ENCODE data around the gene SLC2A5.

SLC2A5 gene, protein sequence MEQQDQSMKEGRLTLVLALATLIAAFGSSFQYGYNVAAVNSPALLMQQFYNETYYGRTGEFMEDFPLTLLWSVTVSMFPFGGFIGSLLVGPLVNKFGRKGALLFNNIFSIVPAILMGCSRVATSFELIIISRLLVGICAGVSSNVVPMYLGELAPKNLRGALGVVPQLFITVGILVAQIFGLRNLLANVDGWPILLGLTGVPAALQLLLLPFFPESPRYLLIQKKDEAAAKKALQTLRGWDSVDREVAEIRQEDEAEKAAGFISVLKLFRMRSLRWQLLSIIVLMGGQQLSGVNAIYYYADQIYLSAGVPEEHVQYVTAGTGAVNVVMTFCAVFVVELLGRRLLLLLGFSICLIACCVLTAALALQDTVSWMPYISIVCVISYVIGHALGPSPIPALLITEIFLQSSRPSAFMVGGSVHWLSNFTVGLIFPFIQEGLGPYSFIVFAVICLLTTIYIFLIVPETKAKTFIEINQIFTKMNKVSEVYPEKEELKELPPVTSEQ

GRCh38 chr1:9069326-9070100 lies at the start of gene SLC2A5:
Gene SLC2A5, minus strand, starts transcription at chr1:9069635. Its CDS starts 99 bp downstream, at chr1:9069536.
- no peaks in the 10 kb centered on the region for H3K27me3 ChIP-seq (ENCODE audit: control insufficient read depth, insufficient read depth, low read length)
- no peaks in the 10 kb centered on the region for H3K9me3 ChIP-seq (ENCODE audit: control insufficient read depth, insufficient read depth, low read length)
- H3K4me3 ChIP-seq (ENCODE audit: low read depth, low read length) = no peak within 1 kb of the TSS
- no peaks in the 10 kb centered on the region for H3K36me3 ChIP-seq (ENCODE audit: control insufficient read depth, insufficient read depth, low read length)
- H3K9ac ChIP-seq (ENCODE audit: low read depth, low read length) = no peak within 1 kb of the TSS
- H3K4me1 ChIP-seq (ENCODE audit: control insufficient read depth, insufficient read depth, low read length) = peaks cover 2% of the 10 kb centered on the region

DNA sequence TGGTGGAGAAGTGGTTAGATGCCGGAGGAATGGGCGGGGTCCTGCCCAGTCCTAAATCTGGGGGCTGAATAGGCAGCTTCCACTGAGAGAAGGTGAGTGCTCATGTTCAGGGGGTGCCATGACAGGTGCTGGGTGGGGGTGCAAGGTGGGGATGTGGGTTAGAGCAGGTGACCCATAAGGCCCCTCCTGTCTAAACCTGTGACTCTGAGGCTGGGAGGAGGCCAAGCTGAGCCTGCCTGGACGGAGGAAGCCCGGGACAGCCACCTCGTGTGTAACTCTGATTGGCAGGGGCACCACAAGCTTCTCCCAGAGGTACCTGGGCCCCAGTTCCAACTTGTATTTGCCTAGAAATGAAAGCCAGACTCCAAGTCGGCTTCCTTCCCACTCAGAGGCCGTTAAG lies 48.8 kb upstream of the SLC2A5 start:
- Histone ChIP-seq H3K4me1 (ENCODE audit: control insufficient read depth, insufficient read depth, low read length) (no peaks in the 10 kb centered on the region), H3K4me3 (ENCODE audit: low read depth, low read length) (no peak overlapping the region), H3K9ac (ENCODE audit: low read depth, low read length) (no peak overlapping the region), H3K27me3 (ENCODE audit: control insufficient read depth, insufficient read depth, low read length) (no peaks in the 10 kb centered on the region), H3K36me3 (ENCODE audit: control insufficient read depth, insufficient read depth, low read length) (no peaks in the 10 kb centered on the region), H3K9me3 (ENCODE audit: control insufficient read depth, insufficient read depth, low read length) (no peaks in the 10 kb centered on the region)

DNA sequence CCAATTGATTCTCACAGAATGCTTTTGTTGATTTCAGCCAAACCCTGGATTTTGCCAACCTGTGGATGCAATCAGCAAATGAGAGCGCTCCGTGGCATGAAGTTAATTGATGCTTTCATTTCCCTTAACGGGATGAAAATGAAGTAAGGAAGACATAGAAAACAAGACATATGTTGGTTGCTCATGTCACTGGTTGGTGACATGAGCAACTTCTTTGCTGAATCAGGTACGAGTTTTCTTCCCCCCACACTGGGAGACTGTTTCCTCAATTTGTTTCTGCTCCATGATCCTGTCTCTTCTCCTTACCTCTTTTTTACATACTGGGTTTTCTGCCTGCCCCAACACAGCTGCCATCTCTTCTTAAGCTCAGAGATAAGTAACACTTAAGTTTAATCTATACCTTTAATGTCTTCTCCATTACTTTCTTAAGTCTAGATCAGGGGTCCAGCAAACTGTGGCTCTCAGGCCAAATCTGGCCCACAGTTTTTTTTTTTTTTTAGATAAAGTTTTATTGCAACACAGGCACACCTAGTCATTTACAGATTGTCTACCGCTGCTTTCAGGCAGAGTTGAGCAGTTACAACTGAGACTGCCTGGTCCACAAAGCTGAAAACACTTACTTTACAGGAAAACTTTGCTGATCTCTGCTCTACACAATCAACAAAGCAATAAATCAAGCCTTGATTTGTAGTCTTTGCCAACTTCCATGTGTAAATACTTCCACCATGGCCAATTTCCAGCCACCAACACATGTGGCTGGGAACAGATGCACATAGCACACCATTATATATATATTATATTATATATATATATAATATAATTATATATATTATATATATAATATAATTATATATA lies 46.1 kb upstream of the SLC2A5 start:
- H3K36me3 ChIP-seq (ENCODE audit: control insufficient read depth, insufficient read depth, low read length) = no peaks in the 10 kb centered on the region
- no peaks in the 10 kb centered on the region for H3K27me3 ChIP-seq (ENCODE audit: control insufficient read depth, insufficient read depth, low read length)
- no peaks in the 10 kb centered on the region for H3K9me3 ChIP-seq (ENCODE audit: control insufficient read depth, insufficient read depth, low read length)

GRCh38 chr1:9112961-9113880 lies 43.8 kb upstream of the SLC2A5 start:
- Histone ChIP-seq H3K9ac (ENCODE audit: low read depth, low read length) (no peak overlapping the region), H3K4me3 (ENCODE audit: low read depth, low read length) (no peak overlapping the region), H3K4me1 (ENCODE audit: control insufficient read depth, insufficient read depth, low read length) (no peaks in the 10 kb centered on the region), H3K36me3 (ENCODE audit: control insufficient read depth, insufficient read depth, low read length) (no peaks in the 10 kb centered on the region), H3K9me3 (ENCODE audit: control insufficient read depth, insufficient read depth, low read length) (no peaks in the 10 kb centered on the region), H3K27me3 (ENCODE audit: control insufficient read depth, insufficient read depth, low read length) (no peaks in the 10 kb centered on the region)

More for the DNA sequence above, 46.1 kb upstream of the SLC2A5 start:
- no peaks in the 10 kb centered on the region for H3K4me1 ChIP-seq (ENCODE audit: control insufficient read depth, insufficient read depth, low read length)
- no peak overlapping the region for H3K4me3 ChIP-seq (ENCODE audit: low read depth, low read length)
- no peak overlapping the region for H3K9ac ChIP-seq (ENCODE audit: low read depth, low read length)

GRCh38 chr1:9111957-9112356 lies 42.5 kb upstream of the SLC2A5 start:
- H3K4me3 ChIP-seq (ENCODE audit: low read depth, low read length) = no peak overlapping the region
- H3K4me1 ChIP-seq (ENCODE audit: control insufficient read depth, insufficient read depth, low read length) = no peaks in the 10 kb centered on the region

DNA sequence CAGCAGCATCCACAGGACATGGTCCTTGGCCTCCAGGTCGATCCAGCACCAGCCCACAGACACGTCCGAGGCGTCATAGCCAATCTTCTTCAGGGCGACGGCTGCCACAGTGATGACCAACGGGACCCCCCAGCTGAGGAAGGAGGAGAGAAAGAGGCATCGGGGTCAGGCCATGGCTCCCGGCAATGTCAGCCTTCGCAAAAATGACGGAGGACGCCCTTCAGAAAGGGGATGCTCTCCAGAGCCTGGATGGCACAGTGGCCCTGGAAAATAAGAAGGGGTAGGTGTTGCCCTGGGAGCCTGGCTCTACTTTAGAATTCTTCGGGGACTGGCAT lies 41.9 kb upstream of the SLC2A5 start:
- H3K4me1 ChIP-seq (ENCODE audit: control insufficient read depth, insufficient read depth, low read length) = no peaks in the 10 kb centered on the region
- no peak overlapping the region for H3K9ac ChIP-seq (ENCODE audit: low read depth, low read length)
- H3K4me3 ChIP-seq (ENCODE audit: low read depth, low read length) = no peak overlapping the region
- H3K27me3 ChIP-seq (ENCODE audit: control insufficient read depth, insufficient read depth, low read length) = no peaks in the 10 kb centered on the region
- no peaks in the 10 kb centered on the region for H3K9me3 ChIP-seq (ENCODE audit: control insufficient read depth, insufficient read depth, low read length)
- H3K36me3 ChIP-seq (ENCODE audit: control insufficient read depth, insufficient read depth, low read length) = no peaks in the 10 kb centered on the region

More at GRCh38 chr1:9111957-9112356, 42.5 kb upstream of the SLC2A5 start:
- Histone ChIP-seq H3K9me3 (ENCODE audit: control insufficient read depth, insufficient read depth, low read length) (no peaks in the 10 kb centered on the region), H3K9ac (ENCODE audit: low read depth, low read length) (no peak overlapping the region), H3K27me3 (ENCODE audit: control insufficient read depth, insufficient read depth, low read length) (no peaks in the 10 kb centered on the region), H3K36me3 (ENCODE audit: control insufficient read depth, insufficient read depth, low read length) (no peaks in the 10 kb centered on the region)

GRCh38 chr1:9110669-9111356 lies 41.4 kb upstream of the SLC2A5 start:
- H3K9ac ChIP-seq (ENCODE audit: low read depth, low read length) = no peak overlapping the region
- H3K36me3 ChIP-seq (ENCODE audit: control insufficient read depth, insufficient read depth, low read length) = no peaks in the 10 kb centered on the region
- no peaks in the 10 kb centered on the region for H3K27me3 ChIP-seq (ENCODE audit: control insufficient read depth, insufficient read depth, low read length)
- H3K4me1 ChIP-seq (ENCODE audit: control insufficient read depth, insufficient read depth, low read length) = no peaks in the 10 kb centered on the region
- H3K4me3 ChIP-seq (ENCODE audit: low read depth, low read length) = no peak overlapping the region
- H3K9me3 ChIP-seq (ENCODE audit: control insufficient read depth, insufficient read depth, low read length) = no peaks in the 10 kb centered on the region

GRCh38 chr1:9108056-9108665 lies 38.7 kb upstream of the SLC2A5 start:
- Histone ChIP-seq H3K36me3 (ENCODE audit: control insufficient read depth, insufficient read depth, low read length) (no peaks in the 10 kb centered on the region), H3K4me3 (ENCODE audit: low read depth, low read length) (no peak overlapping the region), H3K9me3 (ENCODE audit: control insufficient read depth, insufficient read depth, low read length) (no peaks in the 10 kb centered on the region), H3K9ac (ENCODE audit: low read depth, low read length) (no peak overlapping the region), H3K27me3 (ENCODE audit: control insufficient read depth, insufficient read depth, low read length) (no peaks in the 10 kb centered on the region), H3K4me1 (ENCODE audit: control insufficient read depth, insufficient read depth, low read length) (no peaks in the 10 kb centered on the region)

DNA sequence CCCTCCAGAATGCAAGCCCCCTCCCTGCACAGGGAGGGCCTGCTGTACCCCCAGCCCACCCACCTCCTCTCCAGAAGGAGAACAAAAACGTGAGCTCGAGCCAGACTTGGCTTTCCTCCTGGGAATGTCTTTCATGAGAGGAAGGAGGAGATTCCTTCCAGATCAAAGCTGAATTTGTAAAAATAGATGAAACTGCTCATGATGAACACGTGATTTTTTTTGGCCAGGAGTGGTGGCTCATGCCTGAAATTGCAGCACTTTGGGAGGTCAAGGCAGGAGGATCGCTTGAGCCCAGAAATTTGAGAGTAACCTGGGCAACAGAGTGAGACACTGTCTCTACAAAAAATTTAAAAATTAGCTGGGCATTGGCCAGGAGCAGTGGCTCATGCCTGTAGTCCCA lies 37.7 kb upstream of the SLC2A5 start:
- Histone ChIP-seq H3K4me3 (ENCODE audit: low read depth, low read length) (no peak overlapping the region), H3K36me3 (ENCODE audit: control insufficient read depth, insufficient read depth, low read length) (no peaks in the 10 kb centered on the region), H3K9ac (ENCODE audit: low read depth, low read length) (no peak overlapping the region), H3K27me3 (ENCODE audit: control insufficient read depth, insufficient read depth, low read length) (no peaks in the 10 kb centered on the region), H3K4me1 (ENCODE audit: control insufficient read depth, insufficient read depth, low read length) (peaks cover 3% of the 10 kb centered on the region), H3K9me3 (ENCODE audit: control insufficient read depth, insufficient read depth, low read length) (no peaks in the 10 kb centered on the region)

DNA sequence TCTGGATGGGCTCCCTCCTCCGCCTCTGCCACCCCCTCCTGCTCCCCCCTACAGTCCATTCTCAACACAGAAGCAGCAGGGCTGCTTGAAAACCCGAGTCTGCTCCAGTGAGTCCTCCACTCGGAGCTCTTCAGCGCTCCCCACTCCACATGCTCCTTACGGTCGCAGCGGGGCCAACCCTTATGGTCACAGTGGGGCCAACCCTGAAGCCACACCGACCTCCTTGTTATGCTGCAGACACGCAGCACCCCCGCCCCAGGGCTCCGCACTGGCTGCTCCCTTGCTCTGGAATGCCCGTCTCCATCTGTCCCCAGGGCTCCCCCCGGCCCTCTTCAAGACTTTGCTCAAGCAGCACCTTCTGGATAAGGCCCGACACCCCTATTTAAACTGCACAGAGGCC lies 36.9 kb upstream of the SLC2A5 start:
- no peaks in the 10 kb centered on the region for H3K36me3 ChIP-seq (ENCODE audit: control insufficient read depth, insufficient read depth, low read length)
- no peak overlapping the region for H3K9ac ChIP-seq (ENCODE audit: low read depth, low read length)
- H3K4me3 ChIP-seq (ENCODE audit: low read depth, low read length) = no peak overlapping the region
- H3K27me3 ChIP-seq (ENCODE audit: control insufficient read depth, insufficient read depth, low read length) = no peaks in the 10 kb centered on the region
- no peaks in the 10 kb centered on the region for H3K9me3 ChIP-seq (ENCODE audit: control insufficient read depth, insufficient read depth, low read length)
- H3K4me1 ChIP-seq (ENCODE audit: control insufficient read depth, insufficient read depth, low read length) = peaks cover 3% of the 10 kb centered on the region

All from iPS-15b (cell line).